Upper lobe of left lung (tissue), 6 donors: ENCODE data around the gene TIMP4. TPM values are rescaled to one million over a fixed set of nuclear protein-coding genes. Genes with fewer than 3 reads are reported as not detected.

ENCODE experiments used
- ATAC-seq, 2 donors: fragments of 200-7000 bp; cut with Tn5 transposase; one replicate each; pipeline ENCODE4 v1.9.1; 2022; ENCODE audit warnings: mild to moderate bottlenecking in 2 of 2, moderate library complexity in 2 of 2; ENCODE audit not compliant: low FRiP score in 2 of 2
- DNase-seq, 2 donors: peaks; one replicate each; pipeline ENCODE4 v3.0.0-alpha.2; 2019 to 2020
- H3K27ac ChIP-seq, 4 donors: fragments of 200-600 bp; sonication (generic); one replicate each; pipeline ENCODE4 v1.5.1; 2016 to 2019
- H3K27me3 ChIP-seq, 4 donors: fragments of 200-600 bp; sonication (generic); one replicate each; pipeline ENCODE4 v1.5.1; 2017 to 2019
- H3K36me3 ChIP-seq, 4 donors: fragments of 200-600 bp; sonication (generic); one replicate each; pipeline ENCODE4 v1.5.1; 2016 to 2019
- H3K4me1 ChIP-seq, 4 donors: fragments of 200-600 bp; sonication (generic); one replicate each; pipeline ENCODE4 v1.5.1; 2018 to 2019
- H3K4me3 ChIP-seq, 4 donors: fragments of 200-600 bp; sonication (generic); one replicate each; pipeline ENCODE4 v1.5.1; 2017 to 2019; ENCODE audit warnings: mild to moderate bottlenecking in 2 of 4, moderate library complexity in 1 of 4
- H3K9me3 ChIP-seq, 4 donors: fragments of 200-600 bp; sonication (generic); one replicate each; pipeline ENCODE4 v1.5.1; 2018 to 2019
- EP300 ChIP-seq, 4 donors: sonication (generic); formaldehyde crosslinking; IDR thresholded peaks; one replicate each; pipeline ENCODE4 v1.5.1; 2017; ENCODE audit warnings: antibody characterized with exemption in 4 of 4, control low read depth in 2 of 4
- POLR2A ChIP-seq, 4 donors: fragments of 450-650 bp; IDR thresholded peaks; one replicate each; pipeline ENCODE4 v1.5.1; 2016 to 2017; ENCODE audit warnings: antibody characterized with exemption in 4 of 4, mild to moderate bottlenecking in 2 of 4
- POLR2AphosphoS5 ChIP-seq, 2 donors: sonication (generic); formaldehyde crosslinking; IDR thresholded peaks; one replicate each; pipeline ENCODE4 v1.5.1; 2017; ENCODE audit warnings: antibody characterized with exemption in 2 of 2
- WGBS, 2 donors: methylation state at CpG; one replicate each; pipeline ENCODE4 v1.1.5; 2017 to 2018; 5-methylcytosine and 5-hydroxymethylcytosine counted together
- total RNA-seq, 6 donors: library from RNA; depleted of rRNA in 4 of 6; stranded (reverse); fragments of >200 nt in 4 of 6; gene quantifications; one replicate each; pipeline versions ENCODE4 v1.1.0 to v1.2.1, GENCODE V29; 2016 to 2021
- TF ChIP-seq, protein P1 (sequence below), 6 experiments: fragments of 450-650 bp in 4 of 6; fragments of 200-600 bp in 2 of 6; sonication (generic) in 2 of 6; IDR thresholded peaks; one replicate each; pipeline ENCODE4 v1.5.1; 2016 to 2019; ENCODE audit warnings: antibody characterized with exemption in 6 of 6
- donor health status: DM: no; HTN: no; CAD: no; lungs with moderate emphysema.
- donor health status: DM: no; HTN: yes; CAD: no; lungs with severe emphysema.

TIMP4 gene
- total RNA-seq, 6 donors from 2014 or later = 1.6 to 10.5 (median 5.2) TPM

DNA sequence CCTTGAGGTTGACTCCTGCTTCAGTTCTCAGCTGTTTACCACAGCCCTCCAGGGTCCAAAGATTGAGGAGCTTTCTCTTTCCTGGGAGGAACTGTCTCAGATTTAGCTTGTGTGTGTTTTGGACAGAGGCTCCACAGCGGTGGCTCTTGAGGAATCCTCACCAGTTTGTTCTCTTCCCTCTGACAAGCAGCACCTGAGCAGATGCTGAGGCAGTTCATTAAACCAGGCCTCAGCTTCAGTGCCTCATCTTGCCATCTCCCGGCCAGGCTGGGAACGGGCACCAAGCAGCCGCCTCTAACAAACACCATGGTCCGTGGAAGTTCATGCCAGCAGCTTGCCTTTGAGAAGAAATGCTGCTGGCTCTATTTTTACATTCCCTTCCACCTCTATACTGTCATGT lies 25.8 kb upstream of the TIMP4 start:
- Histone ChIP-seq H3K9me3 (no peaks in the 10 kb centered on the region), H3K27ac (no peak overlapping the region), H3K4me1 (peaks cover 0 to 32% (median 19%) of the 10 kb centered on the region in 4 donors), H3K27me3 (no peaks in the 10 kb centered on the region), H3K4me3 (no peak overlapping the region), H3K36me3 (no peaks in the 10 kb centered on the region)
- ATAC-seq = no peak
- peak in 1 of 2 donors; percentile 25 for DNase-seq
- no peak for TF ChIP-seq EP300 (IDR thresholded peaks at IDR 0.05)
- no peak for TF ChIP-seq POLR2A (IDR thresholded peaks at IDR 0.05)
- no peak for TF ChIP-seq POLR2AphosphoS5 (IDR thresholded peaks at IDR 0.05)
- TF ChIP-seq, protein P1, sequence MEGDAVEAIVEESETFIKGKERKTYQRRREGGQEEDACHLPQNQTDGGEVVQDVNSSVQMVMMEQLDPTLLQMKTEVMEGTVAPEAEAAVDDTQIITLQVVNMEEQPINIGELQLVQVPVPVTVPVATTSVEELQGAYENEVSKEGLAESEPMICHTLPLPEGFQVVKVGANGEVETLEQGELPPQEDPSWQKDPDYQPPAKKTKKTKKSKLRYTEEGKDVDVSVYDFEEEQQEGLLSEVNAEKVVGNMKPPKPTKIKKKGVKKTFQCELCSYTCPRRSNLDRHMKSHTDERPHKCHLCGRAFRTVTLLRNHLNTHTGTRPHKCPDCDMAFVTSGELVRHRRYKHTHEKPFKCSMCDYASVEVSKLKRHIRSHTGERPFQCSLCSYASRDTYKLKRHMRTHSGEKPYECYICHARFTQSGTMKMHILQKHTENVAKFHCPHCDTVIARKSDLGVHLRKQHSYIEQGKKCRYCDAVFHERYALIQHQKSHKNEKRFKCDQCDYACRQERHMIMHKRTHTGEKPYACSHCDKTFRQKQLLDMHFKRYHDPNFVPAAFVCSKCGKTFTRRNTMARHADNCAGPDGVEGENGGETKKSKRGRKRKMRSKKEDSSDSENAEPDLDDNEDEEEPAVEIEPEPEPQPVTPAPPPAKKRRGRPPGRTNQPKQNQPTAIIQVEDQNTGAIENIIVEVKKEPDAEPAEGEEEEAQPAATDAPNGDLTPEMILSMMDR (IDR thresholded peaks at IDR 0.05) = no peak
- 91 to 94% methylated on average over 5 of the region's 5 CpGs for WGBS, 2 donors

DNA sequence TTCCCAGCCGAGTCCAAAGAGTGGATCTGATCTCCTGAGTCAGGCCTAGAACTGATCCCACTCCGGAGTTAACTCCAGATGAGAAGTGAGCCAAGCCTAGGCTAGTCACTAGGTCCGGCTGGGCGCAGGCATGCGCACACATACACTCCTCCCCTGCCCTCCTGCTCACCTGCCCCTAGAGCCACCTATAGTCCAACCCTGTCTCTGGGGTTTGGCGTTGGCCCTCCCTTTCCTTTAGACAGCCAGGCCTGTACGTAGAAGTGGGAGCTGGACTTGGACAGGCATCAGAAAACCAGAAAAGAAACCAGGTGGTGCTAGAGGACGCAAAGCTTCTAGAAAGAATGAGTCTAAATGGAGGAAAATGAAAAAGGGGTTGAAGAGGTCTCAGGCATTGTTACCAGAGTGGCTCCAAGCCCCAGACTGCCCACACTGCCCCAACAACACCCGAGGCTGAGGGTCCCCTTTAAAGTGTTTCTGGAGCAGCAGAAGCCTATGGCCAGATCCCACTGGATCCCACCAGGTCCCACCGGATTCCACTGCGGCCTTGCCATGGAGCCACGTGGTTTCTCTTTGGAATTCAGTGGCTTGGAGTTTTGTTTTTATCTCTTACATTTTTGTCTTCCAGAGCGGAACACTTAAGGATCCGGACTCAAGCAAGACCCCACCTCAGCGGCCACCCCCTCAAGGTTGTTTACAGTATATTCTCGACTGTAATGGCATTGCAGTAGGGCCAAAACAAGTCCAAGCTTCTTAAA lies 24.2 kb upstream of the TIMP4 start:
- no peak for TF ChIP-seq POLR2A (IDR thresholded peaks at IDR 0.05)
- no peak for TF ChIP-seq POLR2AphosphoS5 (IDR thresholded peaks at IDR 0.05)
- TF ChIP-seq EP300 (IDR thresholded peaks at IDR 0.05) = no peak
- TF ChIP-seq, protein P1 (IDR thresholded peaks at IDR 0.05) = no peak
- peak in 1 of 2 donors; percentile 25 for DNase-seq
- no peak for ATAC-seq
- peaks cover 9 to 26% (median 17%) of the 10 kb centered on the region in 4 donors for H3K4me1 ChIP-seq
- no peak overlapping the region for H3K27ac ChIP-seq
- H3K4me3 ChIP-seq = no peak overlapping the region
- WGBS, 2 donors = 88 to 93% methylated on average over 16 of the region's 16 CpGs
- H3K27me3 ChIP-seq = no peaks in the 10 kb centered on the region
- no peaks in the 10 kb centered on the region for H3K36me3 ChIP-seq
- no peaks in the 10 kb centered on the region for H3K9me3 ChIP-seq

DNA sequence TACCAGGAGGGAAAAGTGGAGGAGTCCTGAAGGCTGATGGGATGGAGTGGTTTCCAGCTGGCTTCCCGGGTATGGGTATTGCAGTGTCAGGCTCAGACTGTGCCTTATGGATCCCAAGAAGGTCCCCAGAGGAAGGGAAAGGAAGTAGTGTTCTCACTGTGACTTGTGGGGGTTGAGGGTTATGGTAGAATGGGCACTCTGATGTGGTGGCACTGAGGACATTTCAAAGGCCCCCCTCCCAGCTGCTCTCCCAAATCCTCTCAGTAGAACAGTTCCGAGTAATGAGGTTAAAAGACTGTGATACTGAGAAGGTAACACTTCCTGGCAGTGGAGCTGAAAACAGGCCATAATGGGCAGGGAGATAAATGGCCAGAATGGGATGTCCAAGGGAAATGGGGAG lies 23.1 kb upstream of the TIMP4 start:
- no peak for TF ChIP-seq POLR2AphosphoS5 (IDR thresholded peaks at IDR 0.05)
- no peak for TF ChIP-seq EP300 (IDR thresholded peaks at IDR 0.05)
- TF ChIP-seq POLR2A (IDR thresholded peaks at IDR 0.05) = no peak
- TF ChIP-seq, protein P1 (IDR thresholded peaks at IDR 0.05) = no peak
- ATAC-seq (no peak), DNase-seq (no peak)
- Histone ChIP-seq H3K4me3 (no peak overlapping the region), H3K4me1 (peaks cover 11 to 25% (median 20%) of the 10 kb centered on the region in 4 donors), H3K9me3 (no peaks in the 10 kb centered on the region), H3K36me3 (no peaks in the 10 kb centered on the region), H3K27ac (no peak overlapping the region), H3K27me3 (no peaks in the 10 kb centered on the region)
- WGBS, 2 donors = 96% methylated on average over 2 of the region's 2 CpGs

DNA sequence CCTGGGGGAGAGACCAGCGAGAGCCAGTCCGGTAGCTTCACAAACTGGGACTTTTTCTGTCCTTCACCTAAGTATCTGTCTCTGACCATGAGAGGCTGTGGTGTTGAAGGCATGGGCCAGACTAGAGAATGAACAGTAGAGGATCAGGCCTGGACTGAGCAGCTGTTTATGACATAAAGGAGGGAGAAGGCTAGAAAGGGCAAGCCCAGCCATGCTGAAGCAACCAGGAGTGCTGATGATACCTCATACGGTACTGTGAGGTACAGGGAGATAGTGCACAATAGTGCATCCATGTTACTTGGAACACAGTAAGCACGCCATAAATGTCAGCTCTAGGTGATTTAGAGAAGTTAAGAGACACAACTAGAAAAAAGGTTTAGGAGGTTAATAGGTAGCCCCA lies 22.6 kb upstream of the TIMP4 start:
- H3K9me3 ChIP-seq = no peaks in the 10 kb centered on the region
- TF ChIP-seq POLR2AphosphoS5 (IDR thresholded peaks at IDR 0.05) (no peak), EP300 (IDR thresholded peaks at IDR 0.05) (no peak), POLR2A (IDR thresholded peaks at IDR 0.05) (no peak)
- TF ChIP-seq, protein P1 (IDR thresholded peaks at IDR 0.05) = no peak
- DNase-seq = no peak
- no peak for ATAC-seq
- H3K4me3 ChIP-seq = no peak overlapping the region
- H3K4me1 ChIP-seq = peaks cover 8 to 25% (median 20%) of the 10 kb centered on the region in 4 donors
- WGBS, 2 donors = 99 to 100% methylated on average over 3 to 4 of the region's 4 CpGs
- H3K36me3 ChIP-seq = no peaks in the 10 kb centered on the region
- H3K27ac ChIP-seq = no peak overlapping the region
- no peaks in the 10 kb centered on the region for H3K27me3 ChIP-seq

DNA sequence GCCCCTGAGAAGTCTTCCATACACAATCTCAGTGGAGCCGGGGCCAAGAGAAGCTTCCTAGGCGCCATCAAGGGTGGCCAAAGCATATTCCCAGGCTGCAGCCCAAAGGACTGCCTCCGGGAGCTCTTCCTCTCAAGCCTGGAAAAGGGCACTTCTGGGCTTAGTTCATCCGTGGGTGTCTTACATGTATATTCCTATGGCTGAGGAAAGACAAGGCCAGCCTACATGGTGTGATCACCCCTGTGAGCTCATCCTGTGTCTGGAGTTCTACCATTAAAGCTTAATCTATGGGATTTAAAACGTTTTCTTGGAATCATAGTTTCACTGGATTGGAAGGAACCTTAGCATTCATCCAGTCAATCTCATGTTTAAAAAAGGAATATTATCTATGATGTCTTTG lies 21.9 kb upstream of the TIMP4 start:
- no peak overlapping the region for H3K4me3 ChIP-seq
- DNase-seq = no peak
- H3K4me1 ChIP-seq = peaks cover 8 to 25% (median 20%) of the 10 kb centered on the region in 4 donors
- no peaks in the 10 kb centered on the region for H3K36me3 ChIP-seq
- no peaks in the 10 kb centered on the region for H3K27me3 ChIP-seq
- TF ChIP-seq EP300 (IDR thresholded peaks at IDR 0.05) = no peak
- TF ChIP-seq, protein P1 (IDR thresholded peaks at IDR 0.05) = no peak
- no peak for TF ChIP-seq POLR2A (IDR thresholded peaks at IDR 0.05)
- TF ChIP-seq POLR2AphosphoS5 (IDR thresholded peaks at IDR 0.05) = no peak
- 93 to 95% methylated on average over 3 to 5 of the region's 5 CpGs for WGBS, 2 donors
- no peak overlapping the region for H3K27ac ChIP-seq
- no peak for ATAC-seq
- H3K9me3 ChIP-seq = no peaks in the 10 kb centered on the region
